Measurements from ENCODE around the gene DUSP28. TPM values are rescaled to one million over a fixed set of nuclear protein-coding genes. Genes with fewer than 3 reads are reported as not detected.

Gene DUSP28
- total and polyA plus RNA-seq, 2 donors (not counting 1 experiment from before 2014, with no cell fraction given) = 19.0 to 19.1 TPM

DNA sequence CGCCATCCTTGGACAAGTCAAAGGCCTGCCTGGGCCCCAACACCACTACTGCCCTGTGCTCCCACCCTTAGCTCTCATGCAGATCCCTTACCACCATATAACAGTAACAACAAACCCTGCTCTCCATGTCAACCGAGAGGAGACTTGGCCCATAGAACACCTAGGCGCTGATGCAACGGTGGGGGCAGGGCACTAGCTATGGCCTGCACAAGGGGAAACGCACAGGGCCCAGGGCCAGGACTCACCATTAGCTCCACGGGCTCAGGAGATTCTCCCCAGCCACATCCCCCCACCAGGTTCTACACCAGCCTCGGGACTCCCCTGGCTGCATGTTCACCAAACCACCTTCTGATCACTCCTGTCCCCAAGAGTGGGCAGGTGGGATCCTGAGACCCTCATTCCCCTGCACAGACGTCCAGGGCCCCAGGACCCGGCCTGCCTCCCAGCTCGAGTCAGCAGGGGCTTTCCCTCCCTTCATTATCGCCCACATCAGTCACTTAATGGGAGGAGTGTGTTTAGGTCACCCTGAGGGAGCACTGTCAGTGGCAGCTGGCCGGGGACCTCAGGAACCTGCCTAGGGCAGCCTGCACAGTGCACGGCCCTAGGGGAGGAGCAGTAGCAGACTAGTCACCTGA, 31.6 kb upstream of the DUSP28 start:
- Mint-ChIP-seq H3K9me3 (ENCODE audit: insufficient read depth) (peaks cover 16% of the 10 kb centered on the region), H3K27ac (no peak overlapping the region), H3K27me3 (no peaks in the 10 kb centered on the region), H3K4me1 (no peaks in the 10 kb centered on the region), H3K4me3 (no peak overlapping the region)
- WGBS (ENCODE audit: insufficient coverage) = 95% methylated on average over 8 of the region's 13 CpGs
- intact Hi-C loops (cut with micrococcal nuclease) = no loop called here
- peaks cover 8 to 35% of the 10 kb centered on the region in 2 experiments for H3K36me3 ChIP-seq (replicated peaks in 1 of 2; ENCODE audit: control extremely low read depth in 1 of 2, control insufficient read depth in 1 of 2, extremely low read depth in 1 of 2, insufficient read depth in 2 of 2, low read length in 1 of 2)
- no peak overlapping the region for H3K9ac ChIP-seq (ENCODE audit: low read length)
- no peak overlapping the region for H3K4me2 ChIP-seq (replicated peaks; ENCODE audit: low read depth, low read length, poor library complexity, severe bottlenecking)
- ChIA-PET CTCF (no interaction called here), POLR2A (no interaction called here)
- no peak for TF ChIP-seq EZH2 (IDR thresholded peaks at IDR 0.05; ENCODE audit: borderline replicate concordance, insufficient read depth, low read depth, low read length, poor library complexity, severe bottlenecking)
- no peak for TF ChIP-seq CTCF (IDR thresholded peaks at IDR 0.05)
- peaks cover 5 to 58% (median 31%) of the 10 kb centered on the region in 3 donors for H3K9me3 ChIP-seq (ENCODE audit: control extremely low read depth in 1 of 3, control insufficient read depth in 2 of 3, insufficient read depth in 1 of 3, low read length in 2 of 3)
- no peaks in the 10 kb centered on the region for H3K4me1 ChIP-seq (ENCODE audit: control insufficient read depth in 2 of 2, insufficient read depth in 2 of 2, low read length in 2 of 2)
- H4K20me1 ChIP-seq (ENCODE audit: control insufficient read depth, insufficient read depth, low read length, poor library complexity, severe bottlenecking) = peaks cover 5% of the 10 kb centered on the region
- H2AFZ ChIP-seq (ENCODE audit: insufficient read depth, low read depth, low read length, poor library complexity, severe bottlenecking) = no peak overlapping the region
- no peak overlapping the region for H3K27ac ChIP-seq (ENCODE audit: low read length in 2 of 2)
- no peaks in the 10 kb centered on the region for H3K27me3 ChIP-seq (replicated peaks in 1 of 4; ENCODE audit: control extremely low read depth in 1 of 4, control insufficient read depth in 3 of 4, insufficient read depth in 4 of 4, low read length in 3 of 4)
- no peak for ATAC-seq (ENCODE audit: low read depth)
- H3K79me2 ChIP-seq (ENCODE audit: control insufficient read depth, insufficient read depth, low read length) = no peaks in the 10 kb centered on the region
- no peak for DNase-seq
- H3K4me3 ChIP-seq (ENCODE audit: control extremely low read depth in 1 of 5, extremely low read depth in 1 of 5, insufficient read depth in 1 of 5, low read depth in 2 of 5, low read length in 4 of 5) = no peak overlapping the region

DNA sequence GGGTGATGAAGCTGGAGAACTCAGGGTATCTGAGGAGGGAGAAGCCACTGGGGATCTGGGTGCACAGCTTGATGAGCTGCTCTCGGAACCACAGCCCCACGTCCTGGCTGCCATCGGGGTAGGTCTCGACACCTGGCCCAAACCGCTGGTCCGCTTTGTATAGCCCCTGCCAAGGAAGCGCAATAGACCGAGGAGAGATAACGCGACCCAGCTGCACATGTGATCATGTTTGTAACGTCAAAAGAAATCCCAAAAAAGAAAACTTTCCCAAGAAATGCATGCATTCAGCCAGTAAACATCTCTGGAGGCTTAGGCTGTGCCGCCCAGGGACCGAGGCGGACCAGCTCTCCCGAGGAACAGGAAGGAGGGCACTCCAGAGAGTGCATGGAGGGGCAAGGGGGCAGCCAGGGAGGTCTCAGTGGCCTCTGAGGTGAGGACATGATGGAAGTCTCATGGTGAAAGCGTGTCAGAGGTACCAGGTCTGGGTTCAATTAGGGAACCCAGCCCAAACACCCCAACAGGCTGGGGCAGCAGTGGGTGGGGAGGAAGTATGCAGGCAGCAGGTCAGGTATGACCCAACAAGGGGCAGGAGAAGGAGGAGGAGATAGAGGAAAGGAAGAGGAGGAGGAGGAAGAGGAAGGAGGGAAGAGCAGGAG, 30.7 kb upstream of the DUSP28 start:
- Histone ChIP-seq H3K27me3 (replicated peaks in 1 of 4; ENCODE audit: control extremely low read depth in 1 of 4, control insufficient read depth in 3 of 4, insufficient read depth in 4 of 4, low read length in 3 of 4) (no peaks in the 10 kb centered on the region), H3K4me1 (ENCODE audit: control insufficient read depth in 2 of 2, insufficient read depth in 2 of 2, low read length in 2 of 2) (no peaks in the 10 kb centered on the region), H3K4me3 (ENCODE audit: control extremely low read depth in 1 of 5, extremely low read depth in 1 of 5, insufficient read depth in 1 of 5, low read depth in 2 of 5, low read length in 4 of 5) (no peak overlapping the region), H3K27ac (ENCODE audit: low read length in 2 of 2) (no peak overlapping the region), H3K9me3 (ENCODE audit: control extremely low read depth in 1 of 3, control insufficient read depth in 2 of 3, insufficient read depth in 1 of 3, low read length in 2 of 3) (peaks cover 6 to 49% (median 29%) of the 10 kb centered on the region in 3 donors), H3K9ac (ENCODE audit: low read length) (no peak overlapping the region), H3K79me2 (ENCODE audit: control insufficient read depth, insufficient read depth, low read length) (no peaks in the 10 kb centered on the region), H4K20me1 (ENCODE audit: control insufficient read depth, insufficient read depth, low read length, poor library complexity, severe bottlenecking) (peaks cover 5% of the 10 kb centered on the region), H2AFZ (ENCODE audit: insufficient read depth, low read depth, low read length, poor library complexity, severe bottlenecking) (no peak overlapping the region), H3K36me3 (replicated peaks in 1 of 2; ENCODE audit: control extremely low read depth in 1 of 2, control insufficient read depth in 1 of 2, extremely low read depth in 1 of 2, insufficient read depth in 2 of 2, low read length in 1 of 2) (peaks cover 11 to 27% of the 10 kb centered on the region in 2 experiments), H3K4me2 (replicated peaks; ENCODE audit: low read depth, low read length, poor library complexity, severe bottlenecking) (no peak overlapping the region)
- TF ChIP-seq EZH2 (IDR thresholded peaks at IDR 0.05; ENCODE audit: borderline replicate concordance, insufficient read depth, low read depth, low read length, poor library complexity, severe bottlenecking) (no peak), CTCF (IDR thresholded peaks at IDR 0.05) (no peak)
- ChIA-PET CTCF (no interaction called here), POLR2A (no interaction called here)
- Mint-ChIP-seq H3K27me3 (no peaks in the 10 kb centered on the region), H3K4me1 (no peaks in the 10 kb centered on the region), H3K4me3 (no peak overlapping the region), H3K27ac (no peak overlapping the region), H3K9me3 (ENCODE audit: insufficient read depth) (peaks cover 16% of the 10 kb centered on the region)
- ATAC-seq (ENCODE audit: low read depth) = no peak
- no peak for DNase-seq
- 100% methylated on average over 13 of the region's 16 CpGs for WGBS (ENCODE audit: insufficient coverage)
- intact Hi-C loops (cut with micrococcal nuclease) = no loop called here

All from B cell (primary cell).